H1 (cell line): ENCODE measurements around the gene TNFRSF11A. TPM values are rescaled to one million over a fixed set of nuclear protein-coding genes. Genes with fewer than 3 reads are reported as not detected.

Experiments used
- CBX5 ChIP-seq: fragments of 300-800, 300-1000 bp; sonication (generic); IDR thresholded peaks from 2 replicates; pipeline ENCODE4 v1.7.1; 2016; ENCODE audit warnings: antibody characterized with exemption, low read length, low read depth
- CTCF ChIP-seq, 3 experiments: IDR thresholded peaks; 1 replicate in 2 of 3; 2 replicates in 1 of 3; pipeline versions ENCODE4 v1.5.1 to v1.6.1; 2011; ENCODE audit warnings: low read length in 3 of 3, mild to moderate bottlenecking in 3 of 3, inconsistent platforms in 2 of 3, low read depth in 1 of 3, moderate library complexity in 1 of 3; ENCODE audit not compliant: insufficient read depth in 1 of 3; ENCODE audit errors: control extremely low read depth in 1 of 3
- JUND ChIP-seq: IDR thresholded peaks from 2 replicates; pipeline ENCODE4 v1.6.1; 2011; ENCODE audit warnings: mild to moderate bottlenecking, improper control_type of control experiment, low read length
- MAX ChIP-seq: IDR thresholded peaks from 2 replicates; pipeline ENCODE4 v1.6.1; 2012; ENCODE audit warnings: inconsistent platforms
- RNF2 ChIP-seq: fragments of 200-900, 300-1000 bp; sonication (generic); IDR thresholded peaks from 2 replicates; pipeline ENCODE4 v1.7.1; 2016; ENCODE audit warnings: borderline replicate concordance, low read depth, mild to moderate bottlenecking, antibody characterized with exemption, low read length; ENCODE audit not compliant: poor library complexity, severe bottlenecking; ENCODE audit errors: missing control alignments
- SAP30 ChIP-seq: fragments of 300-600 bp; sonication (generic); IDR thresholded peaks from 2 replicates; pipeline ENCODE4 v1.7.1; 2012; ENCODE audit warnings: low read length, moderate library complexity, mild to moderate bottlenecking, inconsistent platforms; ENCODE audit not compliant: insufficient read depth, insufficient replicate concordance
- SP2 ChIP-seq: IDR thresholded peaks from 2 replicates; pipeline ENCODE4 v1.6.1; 2012; ENCODE audit warnings: mild to moderate bottlenecking, low read length, inconsistent platforms
- polyA plus RNA-seq, 7 experiments: library from polyadenylated mRNA; depleted of rRNA in 3 of 7; stranded (reverse) in 5 of 7; unstranded in 2 of 7; fragments of >200 nt in 5 of 7; fragments of 200-250 nt in 2 of 7; gene quantifications; 1 replicate in 5 of 7; 2 replicates in 1 of 7; 4 replicates in 1 of 7; pipeline versions ENCODE4 v1.2.1 to v1.2.3, GENCODE V29; 2011 to 2013; ENCODE audit warnings: missing spikeins in 2 of 7, mixed read lengths in 2 of 7
- total RNA-seq: library from RNA; stranded (reverse); fragmentation: NEBNext Ultra II Directional; extraction: Animal tissue kit (Norgen Biotek cat#: 25700); gene quantifications from 2 replicates; pipeline ENCODE4 v1.2.1, GENCODE V29; 2021

The TNFRSF11A gene
- total and polyA plus RNA-seq, 2 of the 8 experiments (the other 6 are each of a cell fraction or from before 2014, with no cell fraction given) = 8.7 to 10.6 TPM

GRCh38 chr18:62357079-62357719 is 32.1 kb downstream of the TNFRSF11A start (continued):
- TF ChIP-seq SAP30 = no peak
- no peak for TF ChIP-seq SP2
- no peak for TF ChIP-seq CBX5
- no peak for TF ChIP-seq CTCF (IDR thresholded peaks at IDR 0.05; ENCODE audit: control extremely low read depth in 1 of 3, insufficient read depth in 1 of 3, low read depth in 1 of 3, low read length in 3 of 3)
- no peak for TF ChIP-seq MAX
- TF ChIP-seq RNF2 = no peak
- no peak for TF ChIP-seq JUND
